Lower leg skin (tissue), 4 donors: ENCODE results near the gene ZBTB38. TPM values are rescaled to one million over a fixed set of nuclear protein-coding genes. Genes with fewer than 3 reads are reported as not detected.
A peak's percentile ranks its signal among the peaks of the same experiment; 100 is the strongest.

Experiments used
- DNase-seq, 2 donors: peaks; one replicate each; pipeline ENCODE4 v3.0.0-alpha.2; 2019; ENCODE audit warnings: low spot score in 2 of 2
- H3K4me3 ChIP-seq: fragments of 200-600 bp; sonication (generic); 2 replicates; pipeline ENCODE4 v1.5.1; 2017; ENCODE audit warnings: mild to moderate bottlenecking, low read depth; ENCODE audit not compliant: poor library complexity, severe bottlenecking
- CTCF ChIP-seq, 3 donors: fragments of 450-650 bp; IDR thresholded peaks; one replicate each; pipeline ENCODE4 v1.5.1; 2016; ENCODE audit warnings: antibody characterized with exemption in 3 of 3, mild to moderate bottlenecking in 3 of 3, moderate library complexity in 2 of 3
- POLR2A ChIP-seq, 2 donors: fragments of 450-650 bp; IDR thresholded peaks; one replicate each; pipeline ENCODE4 v1.6.1; 2016 to 2017; ENCODE audit warnings: antibody characterized with exemption in 2 of 2, mild to moderate bottlenecking in 1 of 2, moderate library complexity in 1 of 2
- WGBS, 2 donors: methylation state at CpG; one replicate each; pipeline ENCODE4 v1.1.5; 2018; 5-methylcytosine and 5-hydroxymethylcytosine counted together
- intact Hi-C: fragments of 100-400 bp; cut with DNase I; formaldehyde crosslinking; loops from one replicate; pipeline ENCODE4 v1.15.0; 2023; ENCODE audit warnings: low total_unique reads
- total RNA-seq, 4 donors: library from RNA; depleted of rRNA; stranded (reverse); fragments of >200 nt; gene quantifications; one replicate each; pipeline ENCODE4 v1.1.0, GENCODE V29; 2016

ZBTB38 gene
- total RNA-seq, 4 donors from 2014 or later: 46.8 to 104 (median 72.6) TPM

- H3K4me3 ChIP-seq: no peak overlapping the region
- TF ChIP-seq POLR2A (IDR thresholded peaks at IDR 0.05) (no peak), CTCF (IDR thresholded peaks at IDR 0.05) (no peak)
- 37 to 39% methylated on average over 5 of the region's 5 CpGs for WGBS, 2 donors
- DNase-seq: peak in 1 of 2 donors; percentile 49
- intact Hi-C loops: no loop called here
Measured at GRCh38 chr3:141366285-141367037, 1.8 kb upstream of the ZBTB38 start.

GRCh38 chr3:141367038-141367730, 1.1 kb upstream of the ZBTB38 start:
- DNase-seq: peak in 1 of 2 donors; percentile 37
- no peak overlapping the region for H3K4me3 ChIP-seq
- 81 to 82% methylated on average over 12 of the region's 12 CpGs for WGBS, 2 donors
- intact Hi-C loops: no loop called here
- TF ChIP-seq POLR2A (IDR thresholded peaks at IDR 0.05) (no peak), CTCF (IDR thresholded peaks at IDR 0.05) (no peak)

GRCh38 chr3:141368925-141369794, 856 bp downstream of the ZBTB38 start:
- TF ChIP-seq POLR2A (IDR thresholded peaks at IDR 0.05) (no peak), CTCF (IDR thresholded peaks at IDR 0.05) (no peak)
- no peak for DNase-seq
- intact Hi-C loops: no loop called here
- H3K4me3 ChIP-seq: no peak overlapping the region
- WGBS, 2 donors: 77 to 82% methylated on average over 15 of the region's 15 CpGs

- WGBS, 2 donors: 26 to 33% methylated on average over 2 of the region's 2 CpGs
- intact Hi-C loops: no loop called here
- H3K4me3 ChIP-seq: no peak overlapping the region
- DNase-seq: peak in 1 of 2 donors; percentile 56
- TF ChIP-seq CTCF (IDR thresholded peaks at IDR 0.05) (no peak), POLR2A (IDR thresholded peaks at IDR 0.05) (no peak)
Measured at GRCh38 chr3:141370065-141370533, 1.8 kb downstream of the ZBTB38 start.

- intact Hi-C loops: no loop called here
- no peak for DNase-seq
- no peak overlapping the region for H3K4me3 ChIP-seq
- TF ChIP-seq CTCF (IDR thresholded peaks at IDR 0.05) (no peak), POLR2A (IDR thresholded peaks at IDR 0.05) (no peak)
Measured at GRCh38 chr3:141371882-141372281, 3.6 kb downstream of the ZBTB38 start.
